Endothelial cell of umbilical vein (primary cell): Measurements from ENCODE around the gene DCAF5. TPM values are rescaled to one million over a fixed set of nuclear protein-coding genes. Genes with fewer than 3 reads are reported as not detected.

Experiments used
- BruUV-seq: library from RNA; stranded (reverse); fragments of 400-500 nt; replicated peaks from 2 replicates; lab custom pipeline; 2021; lab: Mats Ljungman, UMichigan
- CTCF ChIA-PET: fragments of 300-600, 350-600 bp; sonication (Branson Sonifier 250); formaldehyde crosslinking; loops from one replicate; lab custom pipeline; 2021; ENCODE audit warnings: antibody characterized with exemption, inconsistent platforms; lab: Charles Lee
- POLR2A ChIA-PET: fragments of 300-600, 350-600 bp; sonication (Branson Sonifier 250); formaldehyde crosslinking; loops from one replicate; lab custom pipeline; 2021; ENCODE audit warnings: antibody characterized with exemption, inconsistent platforms; lab: Charles Lee
- DNase-seq: peaks from one replicate; pipeline ENCODE4 v3.0.0-alpha.2; 2011; ENCODE audit warnings: low read depth, low spot score
- FAIRE-seq: peaks from 2 replicates; lab custom pipeline; 2011; peaks lifted over from hg19 to GRCh38; lab: Jason Lieb, UNC
- H2AFZ ChIP-seq: 2 replicates; pipeline ENCODE4 v1.6.0; 2012; ENCODE audit warnings: low read depth, low read length, control low read depth, inconsistent platforms
- H3K27ac ChIP-seq: 2 replicates; pipeline ENCODE4 v1.5.1; 2011; ENCODE audit warnings: low read depth, mild to moderate bottlenecking, control low read depth, low read length, moderate library complexity; ENCODE audit not compliant: insufficient read depth
- H3K27me3 ChIP-seq, 2 experiments: 2 replicates each; pipeline versions ENCODE4 v1.6.0 to v1.6.1; 2011; ENCODE audit warnings: low read length in 2 of 2, mixed read lengths in 1 of 2; ENCODE audit not compliant: control insufficient read depth in 2 of 2, insufficient read depth in 2 of 2
- H3K36me3 ChIP-seq, 2 experiments: 2 replicates in 1 of 2; 3 replicates in 1 of 2; pipeline ENCODE4 v1.5.1; 2011; ENCODE audit warnings: low read length in 2 of 2, mild to moderate bottlenecking in 1 of 2, moderate library complexity in 1 of 2; ENCODE audit not compliant: control insufficient read depth in 2 of 2, insufficient read depth in 2 of 2; ENCODE audit errors: extremely low read depth in 1 of 2
- H3K4me1 ChIP-seq: 3 replicates; pipeline ENCODE4 v1.5.1; 2011; ENCODE audit warnings: mild to moderate bottlenecking, low read length; ENCODE audit not compliant: control insufficient read depth, insufficient read depth; ENCODE audit errors: extremely low read depth
- H3K4me2 ChIP-seq: 2 replicates; pipeline ENCODE4 v1.6.1; 2011; ENCODE audit warnings: low read length, control low read depth, mixed read lengths; ENCODE audit not compliant: insufficient read depth
- H3K4me3 ChIP-seq, 3 experiments: fragments of 200-600 bp in 1 of 3; sonication (generic), shearing (Covaris generic) in 1 of 3; replicated peaks in 1 of 3; 2 replicates each; pipeline ENCODE4 v1.5.1; 2011 to 2016; ENCODE audit warnings: control low read depth in 3 of 3, low read length in 3 of 3, mild to moderate bottlenecking in 2 of 3, inconsistent platforms in 1 of 3, low read depth in 1 of 3, moderate library complexity in 1 of 3; ENCODE audit not compliant: insufficient read depth in 1 of 3
- H3K79me2 ChIP-seq: 2 replicates; pipeline ENCODE4 v1.6.0; 2012; ENCODE audit warnings: low read length, inconsistent platforms; ENCODE audit not compliant: control insufficient read depth, insufficient read depth
- H3K9ac ChIP-seq: replicated peaks from 2 replicates; pipeline ENCODE3; 2011; ENCODE audit warnings: low read length, control low read depth; ENCODE audit not compliant: insufficient read depth; ENCODE audit errors: extremely low read depth
- H3K9me1 ChIP-seq: replicated peaks from 3 replicates; pipeline ENCODE4 v1.6.0; 2011; ENCODE audit warnings: mild to moderate bottlenecking, low read length; ENCODE audit not compliant: control insufficient read depth, insufficient read depth; ENCODE audit errors: extremely low read depth
- H3K9me3 ChIP-seq: replicated peaks from 2 replicates; pipeline ENCODE4 v1.5.1; 2012; ENCODE audit warnings: low read length, inconsistent platforms; ENCODE audit not compliant: control insufficient read depth, insufficient read depth
- H4K20me1 ChIP-seq: replicated peaks from 2 replicates; pipeline ENCODE3; 2011; ENCODE audit warnings: mild to moderate bottlenecking, low read length; ENCODE audit not compliant: control insufficient read depth, insufficient read depth; ENCODE audit errors: extremely low read depth
- EZH2 ChIP-seq: IDR thresholded peaks from 2 replicates; pipeline ENCODE4 v1.6.1; 2012; ENCODE audit warnings: borderline replicate concordance, low read depth, mild to moderate bottlenecking, moderate library complexity, low read length, inconsistent platforms; ENCODE audit not compliant: severe bottlenecking
- FOS ChIP-seq: IDR thresholded peaks from 2 replicates; pipeline ENCODE4 v1.6.1; 2011; ENCODE audit warnings: mild to moderate bottlenecking, low read length, moderate library complexity, borderline replicate concordance; ENCODE audit not compliant: insufficient read depth
- GATA2 ChIP-seq: IDR thresholded peaks from 2 replicates; pipeline ENCODE4 v1.7.0; 2011; ENCODE audit warnings: low read depth, mild to moderate bottlenecking, moderate library complexity, mixed read lengths, low read length; ENCODE audit not compliant: insufficient read length, insufficient read depth
- JUN ChIP-seq: IDR thresholded peaks from 2 replicates; pipeline ENCODE4 v1.6.1; 2011; ENCODE audit warnings: borderline replicate concordance, low read depth; ENCODE audit not compliant: insufficient read length, insufficient read depth
- MYC ChIP-seq: IDR thresholded peaks from one replicate; pipeline ENCODE4 v1.6.1; 2011; ENCODE audit warnings: mild to moderate bottlenecking, low read depth, low read length
- POLR2A ChIP-seq: IDR thresholded peaks from 2 replicates; pipeline ENCODE4 v1.6.1; 2012; ENCODE audit warnings: low read depth, mild to moderate bottlenecking, control low read depth, low read length
- POLR2AphosphoS5 ChIP-seq: IDR thresholded peaks from 2 replicates; pipeline ENCODE4 v1.6.1; 2012; ENCODE audit warnings: low read depth, mild to moderate bottlenecking, control low read depth, low read length, moderate library complexity; ENCODE audit not compliant: insufficient read depth
- dilution Hi-C: fragments of 300-500 bp; cut with MboI; formaldehyde crosslinking; loops from one replicate; pipeline ENCODE4 v1.15.0; 2019; ENCODE audit warnings: low sequenced_read_pairs; ENCODE audit not compliant: extremely low pct_ligation_motif_present
- intact Hi-C: fragments of 100-400 bp; cut with micrococcal nuclease; formaldehyde crosslinking; loops from one replicate; pipeline ENCODE4 v1.10.0; 2022
- polyA plus RNA-seq, 4 experiments: library from polyadenylated mRNA; depleted of rRNA in 3 of 4; stranded (reverse) in 3 of 4; unstranded in 1 of 4; fragments of >200 nt; gene quantifications; 2 replicates each; pipeline versions ENCODE4 v1.2.1 to v1.2.3, GENCODE V29; 2011 to 2012; ENCODE audit warnings: missing spikeins in 1 of 4
- total RNA-seq: library from RNA; stranded (reverse); gene quantifications from 2 replicates; pipeline ENCODE4 v1.2.3, GENCODE V29; 2021
- TF ChIP-seq, protein P1 (sequence below), 2 donors: IDR thresholded peaks; 1 replicate in 1 of 2; 2 replicates in 1 of 2; pipeline ENCODE4 v1.5.1; 2011; ENCODE audit warnings: low read length in 2 of 2, mild to moderate bottlenecking in 2 of 2, moderate library complexity in 2 of 2, control low read depth in 1 of 2, inconsistent platforms in 1 of 2, low read depth in 1 of 2; ENCODE audit not compliant: insufficient read depth in 1 of 2; ENCODE audit errors: extremely low read depth in 1 of 2
- TF ChIP-seq, protein P2 (sequence below): IDR thresholded peaks from 2 replicates; pipeline ENCODE4 v1.6.1; 2011; ENCODE audit not compliant: insufficient read depth, insufficient read length

The DCAF5 gene
- total and polyA plus RNA-seq, 2 donors (not counting 3 experiments of a cell fraction or from before 2014, with no cell fraction given): 37.9 to 52.5 TPM

DNA sequence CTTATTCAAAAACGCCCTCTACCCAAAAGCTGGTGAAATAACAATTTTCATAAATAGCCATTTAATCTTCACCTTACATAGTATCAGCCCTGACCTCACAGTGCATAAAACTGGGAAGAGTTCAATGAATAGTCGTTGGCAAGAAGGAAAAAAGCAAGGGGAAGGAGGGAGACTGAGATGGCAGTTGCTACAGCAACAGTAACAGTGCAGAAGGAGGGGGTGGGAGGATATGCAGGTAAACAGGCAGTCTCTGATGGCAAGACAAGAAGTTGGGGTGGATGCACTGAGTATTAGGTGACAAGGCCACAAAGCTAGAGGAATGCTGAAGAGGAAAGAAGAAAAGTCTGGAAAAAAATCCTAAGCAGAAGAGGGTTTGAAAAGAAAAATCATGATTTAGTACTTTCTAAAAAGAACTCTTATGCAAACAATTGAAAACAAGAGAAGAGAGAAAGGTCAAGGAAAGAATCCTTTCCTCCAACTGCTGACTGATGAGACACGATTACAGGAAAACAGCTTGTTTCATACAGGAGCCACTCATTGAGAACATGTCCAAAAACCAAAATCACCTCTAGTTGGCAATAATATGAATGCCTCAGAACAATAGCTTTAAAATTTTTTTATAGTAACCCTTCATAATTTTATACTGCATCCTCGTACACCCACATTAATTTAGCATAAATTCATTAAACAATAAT, 56.0 kb downstream of the DCAF5 start:
- no peak overlapping the region for H3K9ac ChIP-seq
- no peak overlapping the region for H3K4me3 ChIP-seq
- ChIA-PET CTCF (interaction anchor here (1.0 to 2.7 kb wide), 10 partner anchors 9 to 234 kb away, joined by 3 to 14 read pairs (median 4); no protein-coding TSS in a partner anchor), POLR2A (no interaction called here)
- no TSS peak for BruUV-seq
- H3K9me1 ChIP-seq: no peaks in the 10 kb centered on the region
- H2AFZ ChIP-seq: no peak overlapping the region
- no peaks in the 10 kb centered on the region for H4K20me1 ChIP-seq
- dilution Hi-C loops (no loop called here), intact Hi-C loops (no loop called here)
- no peaks in the 10 kb centered on the region for H3K36me3 ChIP-seq
- H3K79me2 ChIP-seq: peaks cover 4% of the 10 kb centered on the region
- H3K4me2 ChIP-seq: no peak overlapping the region
- no peaks in the 10 kb centered on the region for H3K9me3 ChIP-seq
- no peaks in the 10 kb centered on the region for H3K27me3 ChIP-seq
- FAIRE-seq (no peak), DNase-seq (peak; percentile 65)
- H3K4me1 ChIP-seq: peaks cover 38% of the 10 kb centered on the region
- no peak overlapping the region for H3K27ac ChIP-seq
- TF ChIP-seq POLR2AphosphoS5: no peak
- TF ChIP-seq JUN: no peak
- TF ChIP-seq GATA2: no peak
- no peak for TF ChIP-seq POLR2A
- TF ChIP-seq, protein P1, sequence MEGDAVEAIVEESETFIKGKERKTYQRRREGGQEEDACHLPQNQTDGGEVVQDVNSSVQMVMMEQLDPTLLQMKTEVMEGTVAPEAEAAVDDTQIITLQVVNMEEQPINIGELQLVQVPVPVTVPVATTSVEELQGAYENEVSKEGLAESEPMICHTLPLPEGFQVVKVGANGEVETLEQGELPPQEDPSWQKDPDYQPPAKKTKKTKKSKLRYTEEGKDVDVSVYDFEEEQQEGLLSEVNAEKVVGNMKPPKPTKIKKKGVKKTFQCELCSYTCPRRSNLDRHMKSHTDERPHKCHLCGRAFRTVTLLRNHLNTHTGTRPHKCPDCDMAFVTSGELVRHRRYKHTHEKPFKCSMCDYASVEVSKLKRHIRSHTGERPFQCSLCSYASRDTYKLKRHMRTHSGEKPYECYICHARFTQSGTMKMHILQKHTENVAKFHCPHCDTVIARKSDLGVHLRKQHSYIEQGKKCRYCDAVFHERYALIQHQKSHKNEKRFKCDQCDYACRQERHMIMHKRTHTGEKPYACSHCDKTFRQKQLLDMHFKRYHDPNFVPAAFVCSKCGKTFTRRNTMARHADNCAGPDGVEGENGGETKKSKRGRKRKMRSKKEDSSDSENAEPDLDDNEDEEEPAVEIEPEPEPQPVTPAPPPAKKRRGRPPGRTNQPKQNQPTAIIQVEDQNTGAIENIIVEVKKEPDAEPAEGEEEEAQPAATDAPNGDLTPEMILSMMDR (IDR thresholded peaks at IDR 0.05; ENCODE audit: extremely low read depth in 1 of 2, insufficient read depth in 1 of 2, low read depth in 1 of 2, low read length in 2 of 2): no peak
- TF ChIP-seq, protein P2, sequence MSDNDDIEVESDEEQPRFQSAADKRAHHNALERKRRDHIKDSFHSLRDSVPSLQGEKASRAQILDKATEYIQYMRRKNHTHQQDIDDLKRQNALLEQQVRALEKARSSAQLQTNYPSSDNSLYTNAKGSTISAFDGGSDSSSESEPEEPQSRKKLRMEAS: no peak
- no peak for TF ChIP-seq FOS
- no peak for TF ChIP-seq EZH2
- TF ChIP-seq MYC: no peak
